GM10847 (cell line): ENCODE data around the gene PYGB.

Experiments used
- POLR2A ChIP-seq: IDR thresholded peaks from 2 replicates; pipeline ENCODE4 v1.6.1; 2011; ENCODE audit not compliant: insufficient read length; ENCODE audit errors: extremely low read depth

PYGB gene

GRCh38 chr20:25236450-25237304, 11.2 kb upstream of the PYGB start:
- TF ChIP-seq POLR2A: no peak

- TF ChIP-seq POLR2A: no peak
These were observed 10.1 kb upstream of the PYGB start for GRCh38 chr20:25237610-25238318.

- TF ChIP-seq POLR2A: no peak
These were observed 9.4 kb upstream of the PYGB start for GRCh38 chr20:25238319-25239037.

DNA sequence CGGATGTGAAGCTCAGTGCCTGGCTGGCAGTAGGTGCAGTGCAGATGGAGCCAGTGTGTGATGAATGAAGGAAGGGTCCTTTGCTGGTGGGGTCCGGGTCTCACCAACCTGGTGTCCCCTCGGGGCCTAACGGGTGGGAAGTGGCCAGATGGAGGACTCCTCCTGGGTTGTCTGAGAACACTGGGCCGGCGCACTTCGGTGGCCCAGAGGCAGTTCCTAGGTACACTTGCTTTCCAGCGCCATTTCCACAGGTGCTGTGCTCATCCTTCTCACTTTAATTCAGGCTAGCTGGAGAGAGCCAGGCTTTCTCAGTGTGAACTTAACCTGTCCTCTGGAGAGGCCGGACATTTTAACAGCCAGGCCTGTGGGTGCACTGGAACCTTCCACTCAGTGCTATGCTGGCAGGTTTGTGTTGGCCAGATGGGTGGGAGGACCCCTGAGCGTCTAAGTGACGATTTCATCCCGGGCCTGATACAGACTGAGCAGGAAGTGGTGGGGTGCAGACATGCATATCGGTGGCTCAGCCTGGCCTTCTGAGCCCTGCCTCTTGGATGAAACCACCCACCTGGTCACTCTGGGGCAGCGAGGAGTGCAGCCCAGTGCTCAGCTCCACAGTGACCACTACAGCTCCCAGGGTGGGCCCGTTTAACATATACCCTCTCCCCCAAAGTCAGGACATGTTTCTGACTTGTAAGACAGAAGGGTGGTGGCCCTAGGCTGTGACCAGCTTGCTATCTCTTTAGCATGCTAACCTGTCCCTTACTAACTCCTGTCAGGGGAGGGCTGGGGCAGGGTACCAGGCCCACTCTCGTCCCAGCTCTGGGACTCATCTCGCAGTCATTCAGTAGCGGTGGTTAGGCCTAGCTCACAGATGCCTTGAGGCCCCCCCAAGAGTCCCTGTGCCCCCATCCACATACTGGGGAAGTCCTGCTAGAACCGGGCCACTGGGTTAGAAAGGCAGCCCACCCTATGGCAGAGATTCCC, 8.2 kb upstream of the PYGB start:
- TF ChIP-seq POLR2A: no peak

DNA sequence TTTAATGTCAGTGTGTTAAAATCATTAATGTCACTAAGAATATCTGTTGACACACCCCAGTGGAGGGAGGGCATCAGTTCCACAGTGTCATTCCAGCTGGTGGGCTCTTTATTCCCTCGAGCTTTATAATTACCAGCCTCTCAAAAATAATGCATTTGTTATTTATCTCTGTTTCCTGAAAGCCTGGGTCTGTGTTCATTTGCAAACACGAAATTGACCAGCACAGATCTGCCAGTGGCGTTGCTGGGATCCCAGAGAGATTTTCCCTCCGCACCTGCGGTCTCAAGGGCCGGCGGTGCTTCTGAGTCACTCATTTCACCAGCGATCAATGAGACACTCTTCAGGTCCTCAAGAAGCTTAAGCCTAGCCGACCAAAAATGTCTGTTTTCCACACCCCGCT, 5.7 kb upstream of the PYGB start:
- TF ChIP-seq POLR2A: no peak

- no peak for TF ChIP-seq POLR2A
These were observed 4.4 kb upstream of the PYGB start for GRCh38 chr20:25243416-25243979.

DNA sequence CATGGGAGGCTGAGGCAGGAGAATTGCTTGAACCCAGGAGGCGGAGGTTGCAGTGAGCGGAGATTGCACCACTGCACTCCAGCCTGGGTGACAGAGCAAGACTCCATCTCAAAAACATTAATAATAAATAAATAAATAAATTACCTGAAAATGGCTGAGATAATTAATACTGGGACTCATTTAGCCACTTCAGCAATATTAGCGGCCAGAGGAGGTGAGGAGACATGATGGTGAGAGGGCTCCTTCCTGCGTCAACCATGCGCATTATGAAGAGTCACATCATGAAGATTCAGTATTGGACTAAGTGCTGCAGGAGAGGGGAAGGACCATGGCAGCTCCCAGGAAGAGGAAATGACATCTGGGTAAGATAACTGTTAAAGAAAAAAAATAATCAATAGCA, 2.9 kb upstream of the PYGB start:
- TF ChIP-seq POLR2A: no peak

DNA sequence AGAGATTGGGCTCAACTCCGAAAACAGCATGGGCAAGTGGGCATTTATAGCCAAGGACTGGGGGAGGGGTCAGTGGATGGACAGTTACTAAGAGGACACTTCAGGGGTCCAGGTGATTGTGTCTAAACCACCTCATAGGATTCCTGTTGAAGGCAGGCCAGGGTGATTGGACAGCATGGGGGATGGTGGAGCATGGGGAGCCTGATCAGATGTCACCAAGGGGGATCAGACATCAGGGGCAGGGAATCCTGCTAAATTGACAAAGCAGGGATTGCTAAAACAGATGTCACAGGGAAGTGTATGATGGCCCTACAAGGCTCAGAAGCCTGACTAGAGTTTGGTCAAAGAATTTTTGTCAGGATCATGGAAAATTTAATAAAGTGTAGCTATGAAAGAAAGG, 2.4 kb upstream of the PYGB start:
- TF ChIP-seq POLR2A: no peak

- no peak for TF ChIP-seq POLR2A
These were observed 1.5 kb upstream of the PYGB start for GRCh38 chr20:25246182-25246999.

GRCh38 chr20:25247000-25247517, 826 bp upstream of the PYGB start:
- TF ChIP-seq POLR2A: no peak

DNA sequence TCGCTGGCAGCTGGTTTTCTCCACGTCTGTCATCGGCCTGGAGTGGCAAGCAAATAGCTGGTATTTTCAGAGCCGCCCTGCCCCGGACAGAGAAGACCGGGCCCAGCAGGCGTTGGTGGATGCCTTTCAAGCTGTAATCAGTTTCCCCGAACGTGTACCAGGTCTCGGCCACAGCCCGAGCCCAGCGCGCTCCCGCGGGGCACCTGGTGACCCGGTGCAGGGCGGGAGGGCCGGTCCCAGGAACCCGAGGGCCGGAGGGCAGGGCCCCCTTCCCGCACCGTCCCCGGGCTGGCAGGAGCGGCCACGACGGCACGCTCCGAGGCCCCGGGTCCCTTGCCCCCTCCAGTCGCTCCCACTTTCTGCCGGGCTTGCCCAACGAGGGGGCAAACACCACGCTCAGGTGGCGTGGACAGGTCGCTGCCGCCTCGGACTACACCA, 348 bp upstream of the PYGB start:
- no peak for TF ChIP-seq POLR2A

- no peak for TF ChIP-seq POLR2A
These were observed 894 bp downstream of the PYGB start for GRCh38 chr20:25248786-25249172.

DNA sequence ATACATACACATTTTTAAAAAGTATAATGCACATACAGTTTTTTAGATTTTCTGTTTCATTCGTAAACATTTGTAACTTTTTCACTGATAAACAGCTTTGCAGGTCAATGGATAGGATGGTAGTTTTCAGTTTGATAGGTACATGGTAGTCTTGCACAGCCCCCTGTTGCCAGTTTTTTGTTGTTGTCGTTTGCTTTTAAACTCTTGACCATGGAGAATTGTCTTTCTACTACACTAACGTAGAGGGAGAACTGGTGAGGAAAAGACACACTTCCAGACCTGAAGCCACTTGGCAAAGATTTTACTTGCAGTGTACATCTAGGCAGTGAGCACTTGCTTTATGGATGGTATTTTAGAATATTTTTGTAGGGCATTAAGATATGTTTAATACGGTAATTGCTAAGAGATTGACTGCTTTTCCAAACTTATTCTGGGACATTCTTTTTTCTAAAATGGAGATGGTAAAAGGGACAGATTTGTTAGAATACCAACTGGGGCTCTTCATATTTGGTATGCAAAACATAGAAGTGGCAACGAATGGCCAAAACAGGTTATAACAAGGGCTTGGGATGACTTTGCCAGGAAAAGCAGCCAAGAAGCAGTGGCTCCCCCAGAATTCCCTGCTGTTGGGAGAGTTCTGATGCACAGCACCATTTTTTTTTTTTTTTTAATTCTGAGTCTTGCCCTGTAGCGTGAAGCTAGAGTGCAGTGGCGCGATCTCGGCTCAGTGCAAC, 1.5 kb downstream of the PYGB start:
- TF ChIP-seq POLR2A: no peak

DNA sequence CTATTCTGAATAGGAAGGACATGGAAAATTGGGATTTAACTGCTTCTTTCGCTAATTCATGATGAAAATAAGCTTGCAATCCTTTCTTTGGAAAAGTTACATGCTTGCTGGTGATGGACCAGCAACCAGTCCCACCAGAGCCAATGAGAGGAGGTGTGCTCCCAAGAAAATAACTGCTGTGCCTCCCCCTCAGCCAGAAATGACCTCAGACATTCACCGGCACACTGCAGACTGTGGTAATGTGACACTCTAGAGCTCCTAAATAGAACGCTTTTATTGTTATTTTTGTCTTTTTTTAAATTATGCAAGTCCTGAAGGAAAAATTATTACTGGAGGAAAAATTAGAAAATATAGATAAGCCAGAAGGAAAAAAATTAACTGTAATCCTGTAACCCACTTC, 2.6 kb downstream of the PYGB start:
- TF ChIP-seq POLR2A: no peak
